GM18519 (cell line): Measurements from ENCODE around the gene ERC2.
"Not testable (repeated sequence)": the region's sequence is repeated elsewhere in the genome, so short reads cannot be mapped to it uniquely, and the experiment has no call there.

Experiments
- ATAC-seq: cut with Tn5 transposase; IDR thresholded peaks from one replicate; pipeline ENCODE4 v1.9.1; 2021; ENCODE audit warnings: mild to moderate bottlenecking, moderate library complexity; ENCODE audit not compliant: unreplicated experiment, low FRiP score

Gene ERC2

GRCh38 chr3:56268616-56269383, 199.5 kb downstream of the ERC2 start:
- ATAC-seq = no peak

- ATAC-seq = not testable (repeated sequence)
These were observed 206.4 kb downstream of the ERC2 start for GRCh38 chr3:56261852-56262251.

GRCh38 chr3:56260262-56260661, 208.0 kb downstream of the ERC2 start:
- no peak for ATAC-seq

- no peak for ATAC-seq
These were observed 210.4 kb downstream of the ERC2 start for GRCh38 chr3:56257826-56258225.

- no peak for ATAC-seq
These were observed 213.4 kb downstream of the ERC2 start for GRCh38 chr3:56254835-56255234.

- no peak for ATAC-seq
These were observed 214.2 kb downstream of the ERC2 start for GRCh38 chr3:56253941-56254665.

- ATAC-seq = no peak
These were observed 216.8 kb downstream of the ERC2 start for GRCh38 chr3:56251343-56251945.

GRCh38 chr3:56248021-56248420, 220.2 kb downstream of the ERC2 start:
- ATAC-seq = no peak

- no peak for ATAC-seq
These were observed 230.0 kb downstream of the ERC2 start for GRCh38 chr3:56238299-56238698.

- no peak for ATAC-seq
These were observed 234.5 kb downstream of the ERC2 start for GRCh38 chr3:56233742-56234141.

- ATAC-seq = no peak
These were observed 239.0 kb downstream of the ERC2 start for GRCh38 chr3:56229311-56229710.

- no peak for ATAC-seq
These were observed 245.4 kb downstream of the ERC2 start for GRCh38 chr3:56222866-56223265.

- ATAC-seq = no peak
These were observed 248.1 kb downstream of the ERC2 start for GRCh38 chr3:56219894-56220805.

GRCh38 chr3:56209982-56210751, 258.1 kb downstream of the ERC2 start:
- no peak for ATAC-seq

- ATAC-seq = no peak
These were observed 260.3 kb downstream of the ERC2 start for GRCh38 chr3:56207922-56208321.

- ATAC-seq = no peak
These were observed 262.9 kb downstream of the ERC2 start for GRCh38 chr3:56205406-56205805.

- no peak for ATAC-seq
These were observed 265.3 kb downstream of the ERC2 start for GRCh38 chr3:56202997-56203396.

- no peak for ATAC-seq
These were observed 266.9 kb downstream of the ERC2 start for GRCh38 chr3:56201407-56201806.

- no peak for ATAC-seq
These were observed 268.0 kb downstream of the ERC2 start for GRCh38 chr3:56200251-56200650.

GRCh38 chr3:56197991-56198390, 270.3 kb downstream of the ERC2 start:
- no peak for ATAC-seq
